AG04449 (cell line): ENCODE data around the gene ATP8B4.
A peak's percentile ranks its signal among the peaks of the same experiment; 100 is the strongest.

Experiments
- CTCF ChIA-PET: fragments of 350-600 bp; formaldehyde crosslinking; extraction: SDS; loops from one replicate; lab custom pipeline; 2021; ENCODE audit warnings: antibody characterized with exemption; lab: Yijun Ruan, JAX
- POLR2A ChIA-PET: fragments of 400-600, 350-600 bp; formaldehyde crosslinking; extraction: SDS; loops from one replicate; lab custom pipeline; 2020; ENCODE audit warnings: antibody characterized with exemption, inconsistent platforms; lab: Yijun Ruan, JAX
- DNase-seq: peaks from one replicate; pipeline ENCODE4 v3.0.0-alpha.2; 2010; ENCODE audit warnings: low read depth, low spot score
- H3K4me3 ChIP-seq: 2 replicates; pipeline ENCODE4 v1.5.1; 2011; ENCODE audit warnings: low read depth, mild to moderate bottlenecking, control low read depth, low read length
- CTCF ChIP-seq: IDR thresholded peaks from one replicate; pipeline ENCODE4 v1.5.1; 2011; ENCODE audit warnings: mild to moderate bottlenecking, moderate library complexity, low read length, control low read depth, inconsistent platforms; ENCODE audit not compliant: insufficient read depth; ENCODE audit errors: missing control alignments

ATP8B4 gene

GRCh38 chr15:50051811-50052419 is 67.1 kb downstream of the ATP8B4 start:
- ChIA-PET POLR2A (no interaction called here), CTCF (interaction anchor here (0.7 to 5.5 kb wide), 48 partner anchors 9 to 1194 kb away, joined by 3 to 58 read pairs (median 4); partner anchors contain the start of gene FGF7)
- no peak overlapping the region for H3K4me3 ChIP-seq
- TF ChIP-seq CTCF: peak; percentile 69
- peak; percentile 52 for DNase-seq

GRCh38 chr15:50050986-50051743 is 67.9 kb downstream of the ATP8B4 start:
- CTCF ChIA-PET: interaction anchor here (0.7 to 5.5 kb wide), 42 partner anchors 8 to 1193 kb away, joined by 3 to 58 read pairs (median 4); partner anchors contain the start of gene FGF7
- POLR2A ChIA-PET: no interaction called here
- TF ChIP-seq CTCF: no peak
- no peak for DNase-seq
- H3K4me3 ChIP-seq: no peak overlapping the region

GRCh38 chr15:50049871-50050270 is 69.2 kb downstream of the ATP8B4 start:
- ChIA-PET POLR2A (no interaction called here), CTCF (interaction anchor here (2.2 kb wide), 1 partner anchor 46 kb away, joined by 9 read pairs; no protein-coding TSS in a partner anchor)
- H3K4me3 ChIP-seq: no peak overlapping the region
- TF ChIP-seq CTCF: no peak
- no peak for DNase-seq

GRCh38 chr15:50046867-50047266 is 72.2 kb downstream of the ATP8B4 start:
- TF ChIP-seq CTCF: no peak
- no peak overlapping the region for H3K4me3 ChIP-seq
- no peak for DNase-seq
- POLR2A ChIA-PET: no interaction called here
- CTCF ChIA-PET: no interaction called here

GRCh38 chr15:50046159-50046558 is 72.9 kb downstream of the ATP8B4 start:
- no peak for TF ChIP-seq CTCF
- no peak for DNase-seq
- ChIA-PET POLR2A (no interaction called here), CTCF (no interaction called here)
- H3K4me3 ChIP-seq: no peak overlapping the region

- ChIA-PET POLR2A (no interaction called here), CTCF (interaction anchor here (1.8 kb wide), 1 partner anchor 10 kb away, joined by 5 read pairs; no protein-coding TSS in a partner anchor)
- no peak overlapping the region for H3K4me3 ChIP-seq
- no peak for TF ChIP-seq CTCF
- no peak for DNase-seq
Observed at GRCh38 chr15:50044904-50045303, 74.1 kb downstream of the ATP8B4 start.
